HG03103 (cell line): Measurements from ENCODE around the gene SHQ1.
"Not testable (repeated sequence)": the region's sequence is repeated elsewhere in the genome, so short reads cannot be mapped to it uniquely, and the experiment has no call there.

ENCODE experiments used
- ATAC-seq: cut with Tn5 transposase; IDR thresholded peaks from one replicate; pipeline ENCODE4 v1.9.1; 2021; ENCODE audit warnings: low read depth; ENCODE audit not compliant: unreplicated experiment

SHQ1 gene

GRCh38 chr3:72722930-72723726 is 125.1 kb downstream of the SHQ1 start:
- ATAC-seq, result no peak

GRCh38 chr3:72721683-72722381 is 126.4 kb downstream of the SHQ1 start:
- ATAC-seq, result no peak

- ATAC-seq, result no peak
These were observed 127.7 kb downstream of the SHQ1 start for GRCh38 chr3:72720566-72720965.

GRCh38 chr3:72719137-72719536 is 129.1 kb downstream of the SHQ1 start:
- ATAC-seq, result no peak

GRCh38 chr3:72714135-72714534 is 134.1 kb downstream of the SHQ1 start:
- ATAC-seq, result not testable (repeated sequence)

GRCh38 chr3:72710471-72710870 is 137.8 kb downstream of the SHQ1 start:
- ATAC-seq, result not testable (repeated sequence)

GRCh38 chr3:72708441-72708840 is 139.8 kb downstream of the SHQ1 start:
- no peak for ATAC-seq

- no peak for ATAC-seq
These were observed 145.2 kb downstream of the SHQ1 start for GRCh38 chr3:72702997-72703396.

GRCh38 chr3:72702390-72702789 is 145.9 kb downstream of the SHQ1 start:
- ATAC-seq, result no peak

- no peak for ATAC-seq
These were observed 148.1 kb downstream of the SHQ1 start for GRCh38 chr3:72700106-72700505.

- no peak for ATAC-seq
These were observed 148.6 kb downstream of the SHQ1 start for GRCh38 chr3:72699631-72700030.
